ENCODE measurements around the gene ANKRD20A1.
"Not testable (repeated sequence)": the region's sequence is repeated elsewhere in the genome, so short reads cannot be mapped to it uniquely, and the experiment has no call there.

The ANKRD20A1 gene

GRCh38 chr9:67858871-67859270 is at the start of gene ANKRD20A1:
TSS of gene ANKRD20A1 (plus strand) at chr9:67858931. CDS start at chr9:67859427, 496 bp downstream.
- DNase-seq (ENCODE audit: low read depth); in situ Hi-C loops (cut with HindIII; ENCODE audit: low sequenced_read_pairs); H3K4me3 ChIP-seq (ENCODE audit: low read depth, low read length): not testable (repeated sequence)

DNA sequence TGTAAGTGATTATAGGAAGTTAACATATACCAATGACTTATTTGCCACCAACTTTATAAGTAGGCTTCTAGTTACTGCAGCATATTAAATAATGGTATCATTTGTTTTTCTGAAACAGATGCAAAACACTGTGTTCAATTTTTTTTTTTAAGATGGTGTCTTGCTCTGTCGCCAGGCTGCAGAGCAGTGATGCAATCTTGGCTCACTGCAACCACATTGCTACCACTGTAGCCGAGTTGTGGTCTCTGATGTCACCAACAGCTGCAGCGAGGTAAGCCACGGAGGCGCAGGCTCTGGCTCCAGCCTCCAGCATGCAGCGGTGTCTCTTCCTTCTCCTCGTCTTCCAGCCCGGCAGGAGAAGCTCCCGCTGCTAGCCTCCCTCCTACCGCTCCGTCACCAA is 26.6 kb upstream of the ANKRD20A1 start:
- in situ Hi-C loops (cut with HindIII; ENCODE audit: low sequenced_read_pairs); DNase-seq (ENCODE audit: low read depth): not testable (repeated sequence)

More for the DNA sequence above, 26.6 kb upstream of the ANKRD20A1 start:
- not testable (repeated sequence) for H3K4me3 ChIP-seq (ENCODE audit: low read depth, low read length)

Data from astrocyte of the cerebellum (primary cell).